Thoracic aorta (tissue), 2 donors: ENCODE measurements around the gene RPL28. TPM values are rescaled to one million over a fixed set of nuclear protein-coding genes. Genes with fewer than 3 reads are reported as not detected.

ENCODE experiments used
- ATAC-seq: fragments of 150-250 bp; one replicate; pipeline ENCODE4 v1.8.0; 2017; ENCODE audit warnings: low read depth; ENCODE audit not compliant: insufficient number of reproducible peaks, low FRiP score
- DNase-seq: peaks from one replicate; pipeline ENCODE4 v3.0.0-alpha.2; 2020; ENCODE audit warnings: low spot score
- H3K27ac ChIP-seq, 2 donors: fragments of 200-600 bp; sonication (generic); 1 replicate in 1 of 2; 2 replicates in 1 of 2; pipeline ENCODE4 v1.5.1; 2016; ENCODE audit warnings: mild to moderate bottlenecking in 2 of 2, moderate library complexity in 2 of 2
- H3K27me3 ChIP-seq: fragments of 200-600 bp; sonication (generic); replicated peaks from 2 replicates; pipeline ENCODE4 v1.6.0; 2016; ENCODE audit warnings: mild to moderate bottlenecking; ENCODE audit not compliant: insufficient read depth
- H3K36me3 ChIP-seq: fragments of 200-600 bp; sonication (generic); one replicate; pipeline ENCODE4 v1.5.1; 2016
- H3K4me1 ChIP-seq, 2 donors: fragments of 200-600 bp; sonication (generic); 1 replicate in 1 of 2; 2 replicates in 1 of 2; pipeline versions ENCODE4 v1.5.1 to v1.6.0; 2016; ENCODE audit warnings: low read depth in 2 of 2, mild to moderate bottlenecking in 1 of 2; ENCODE audit not compliant: control insufficient read depth in 1 of 2
- H3K4me3 ChIP-seq: fragments of 200-600 bp; sonication (generic); 2 replicates; pipeline ENCODE4 v1.5.1; 2016; ENCODE audit warnings: mild to moderate bottlenecking
- H3K9me3 ChIP-seq: fragments of 200-600 bp; sonication (generic); 2 replicates; pipeline ENCODE4 v1.5.1; 2016
- total RNA-seq, 2 donors: library from RNA; depleted of rRNA; stranded (reverse); fragments of >200 nt; gene quantifications; one replicate each; pipeline versions ENCODE4 v1.1.0 to v1.2.3, GENCODE V29; 2016
- TF ChIP-seq, protein P1 (sequence below): fragments of 200-600 bp; sonication (generic); IDR thresholded peaks from one replicate; pipeline ENCODE4 v1.5.1; 2019; ENCODE audit warnings: antibody characterized with exemption

Gene RPL28
- total RNA-seq, 2 donors from 2014 or later: 175 to 274 TPM

DNA sequence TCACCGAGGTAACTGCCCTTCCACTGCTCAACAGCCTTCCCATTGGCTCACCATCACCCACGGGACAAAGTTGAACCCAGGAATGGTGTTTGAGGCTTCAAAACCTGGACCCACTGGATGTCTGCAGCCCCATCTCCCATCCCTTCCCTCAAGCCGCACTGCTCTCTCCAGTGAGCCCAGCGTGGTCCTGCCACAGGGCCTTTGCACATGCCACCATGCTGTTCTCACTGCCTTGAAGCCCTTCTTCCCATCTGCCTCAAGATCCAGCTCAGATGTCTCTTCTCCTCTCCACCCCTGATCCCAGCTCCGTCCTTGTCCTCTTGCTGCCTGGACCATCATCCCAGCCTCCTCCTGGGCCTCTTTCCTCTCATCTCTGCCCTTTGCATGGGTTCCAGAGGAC lies 53.3 kb downstream of the RPL28 start:
- Histone ChIP-seq H3K27ac (no peak overlapping the region), H3K4me3 (no peak overlapping the region), H3K9me3 (no peaks in the 10 kb centered on the region), H3K36me3 (no peaks in the 10 kb centered on the region), H3K4me1 (peaks cover 0 to 10% of the 10 kb centered on the region in 2 donors), H3K27me3 (peaks cover 20% of the 10 kb centered on the region)
- TF ChIP-seq, protein P1, sequence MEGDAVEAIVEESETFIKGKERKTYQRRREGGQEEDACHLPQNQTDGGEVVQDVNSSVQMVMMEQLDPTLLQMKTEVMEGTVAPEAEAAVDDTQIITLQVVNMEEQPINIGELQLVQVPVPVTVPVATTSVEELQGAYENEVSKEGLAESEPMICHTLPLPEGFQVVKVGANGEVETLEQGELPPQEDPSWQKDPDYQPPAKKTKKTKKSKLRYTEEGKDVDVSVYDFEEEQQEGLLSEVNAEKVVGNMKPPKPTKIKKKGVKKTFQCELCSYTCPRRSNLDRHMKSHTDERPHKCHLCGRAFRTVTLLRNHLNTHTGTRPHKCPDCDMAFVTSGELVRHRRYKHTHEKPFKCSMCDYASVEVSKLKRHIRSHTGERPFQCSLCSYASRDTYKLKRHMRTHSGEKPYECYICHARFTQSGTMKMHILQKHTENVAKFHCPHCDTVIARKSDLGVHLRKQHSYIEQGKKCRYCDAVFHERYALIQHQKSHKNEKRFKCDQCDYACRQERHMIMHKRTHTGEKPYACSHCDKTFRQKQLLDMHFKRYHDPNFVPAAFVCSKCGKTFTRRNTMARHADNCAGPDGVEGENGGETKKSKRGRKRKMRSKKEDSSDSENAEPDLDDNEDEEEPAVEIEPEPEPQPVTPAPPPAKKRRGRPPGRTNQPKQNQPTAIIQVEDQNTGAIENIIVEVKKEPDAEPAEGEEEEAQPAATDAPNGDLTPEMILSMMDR: no peak
- DNase-seq (no peak), ATAC-seq (no peak)

DNA sequence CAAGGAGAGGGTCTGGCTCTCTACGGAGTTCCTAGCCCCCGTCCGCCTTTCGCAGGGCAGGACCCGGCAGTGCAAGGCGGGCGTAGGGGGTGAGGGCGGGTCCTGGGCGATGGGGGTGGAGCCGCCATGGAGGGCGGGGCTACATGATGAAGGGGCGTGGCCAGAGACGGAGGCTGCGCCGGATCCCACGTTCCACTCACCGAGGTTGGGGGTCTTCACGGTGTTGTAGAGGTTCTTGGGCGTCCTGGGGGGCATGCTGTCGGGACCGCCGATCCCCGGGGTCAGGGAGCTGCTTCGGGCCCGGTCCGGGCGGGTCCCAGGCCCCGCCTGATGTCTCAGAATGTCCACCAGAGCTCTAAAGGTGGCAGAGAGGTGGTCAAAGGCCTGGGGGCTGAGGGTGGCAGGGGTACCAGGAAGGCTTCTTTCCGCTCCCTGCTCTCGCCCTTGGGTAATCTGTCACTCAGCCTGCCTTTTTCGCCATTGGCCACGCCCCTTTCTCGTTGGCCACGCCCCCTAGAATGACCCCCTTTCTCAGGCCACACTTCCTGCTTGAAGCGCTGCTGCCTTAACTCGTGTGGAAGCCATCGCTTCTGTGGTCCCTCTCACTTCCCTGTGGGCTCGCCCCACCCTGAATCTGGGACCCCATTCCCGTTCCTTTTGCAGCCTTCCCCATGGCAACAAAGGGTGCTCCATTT lies 54.8 kb downstream of the RPL28 start:
- Histone ChIP-seq H3K9me3 (no peaks in the 10 kb centered on the region), H3K4me3 (no peak overlapping the region), H3K27me3 (peaks cover 23% of the 10 kb centered on the region), H3K27ac (no peak overlapping the region), H3K4me1 (peaks cover 0 to 10% of the 10 kb centered on the region in 2 donors), H3K36me3 (no peaks in the 10 kb centered on the region)
- ATAC-seq (no peak), DNase-seq (no peak)
- TF ChIP-seq, protein P1: no peak

- Histone ChIP-seq H3K27me3 (peaks cover 23% of the 10 kb centered on the region), H3K4me3 (no peak overlapping the region), H3K36me3 (no peaks in the 10 kb centered on the region), H3K9me3 (no peaks in the 10 kb centered on the region), H3K4me1 (peaks cover 0 to 10% of the 10 kb centered on the region in 2 donors), H3K27ac (no peak overlapping the region)
- no peak for ATAC-seq
- DNase-seq: no peak
- TF ChIP-seq, protein P1: no peak
Measured at GRCh38 chr19:55441319-55441691, 55.6 kb downstream of the RPL28 start.

DNA sequence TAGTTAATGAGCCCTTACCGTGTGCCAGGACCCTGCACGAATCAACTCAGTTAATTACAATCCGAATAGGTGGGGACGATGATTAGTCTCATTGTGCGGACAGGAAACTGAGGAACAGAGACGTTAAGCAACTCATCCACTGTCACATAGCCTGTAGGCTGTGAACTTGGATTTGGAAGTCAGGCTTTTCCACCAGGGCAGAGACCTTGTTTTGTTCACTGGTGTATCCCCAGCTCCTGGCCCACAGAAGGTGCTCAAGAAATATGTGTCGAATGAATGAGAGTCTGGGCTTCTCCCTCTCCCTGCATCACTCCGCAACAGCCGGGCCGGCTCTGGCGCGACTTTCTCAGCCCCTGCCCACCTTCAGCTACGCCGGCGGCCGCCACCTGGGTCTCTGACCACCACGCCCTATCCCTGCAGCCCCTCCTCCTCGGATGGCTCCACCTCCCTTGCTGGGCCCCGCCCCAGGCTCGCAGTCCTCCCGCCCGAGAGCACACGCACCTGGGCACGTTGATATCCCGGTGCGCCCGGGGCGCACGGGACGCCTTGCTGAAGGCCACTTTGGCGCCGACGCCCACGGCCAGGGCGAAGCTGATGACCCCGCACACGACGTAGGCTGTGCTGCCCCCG lies 56.1 kb downstream of the RPL28 start:
- H3K27me3 ChIP-seq: peaks cover 23% of the 10 kb centered on the region
- ATAC-seq: no peak

DNA sequence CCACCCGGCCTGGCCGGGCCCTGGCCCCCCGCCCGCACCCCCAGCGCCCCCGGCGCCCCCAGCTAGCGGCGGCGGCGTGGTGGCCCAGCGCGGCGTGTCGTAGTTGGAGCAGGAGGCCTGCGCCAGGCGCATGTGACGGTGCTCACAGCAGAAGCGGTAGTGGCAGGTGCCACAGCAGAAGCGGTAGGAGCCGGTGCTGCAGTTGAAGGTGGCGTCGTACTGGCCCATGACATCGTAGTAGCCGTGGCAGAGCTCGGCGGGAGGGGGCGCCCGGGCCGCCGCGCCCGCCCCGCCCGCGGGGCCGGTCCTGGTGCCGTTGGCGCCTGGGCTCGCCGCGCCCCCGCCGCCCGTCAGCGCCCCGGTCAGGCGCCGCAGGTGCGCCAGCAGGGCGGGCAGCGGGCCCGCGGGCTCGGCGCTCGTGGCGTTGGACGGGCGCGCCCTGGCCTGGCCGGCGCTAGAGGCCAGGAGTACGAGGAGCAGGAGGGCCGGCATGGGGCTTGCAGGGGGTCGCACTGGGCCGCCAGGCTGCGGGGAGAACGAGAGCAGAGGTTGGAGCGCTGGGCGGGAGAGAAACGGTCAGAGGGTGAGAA lies 56.7 kb downstream of the RPL28 start:
- H3K27me3 ChIP-seq: peaks cover 23% of the 10 kb centered on the region
- ATAC-seq (no peak), DNase-seq (no peak)
- no peak overlapping the region for H3K4me3 ChIP-seq
- H3K9me3 ChIP-seq: no peaks in the 10 kb centered on the region
- TF ChIP-seq, protein P1: no peak
- H3K36me3 ChIP-seq: no peaks in the 10 kb centered on the region
- no peak overlapping the region for H3K27ac ChIP-seq
- H3K4me1 ChIP-seq: peaks cover 0 to 10% of the 10 kb centered on the region in 2 donors

More for the DNA sequence above, 56.1 kb downstream of the RPL28 start:
- TF ChIP-seq, protein P1: no peak
- H3K27ac ChIP-seq: no peak overlapping the region
- peaks cover 0 to 10% of the 10 kb centered on the region in 2 donors for H3K4me1 ChIP-seq
- no peak overlapping the region for H3K4me3 ChIP-seq
- H3K9me3 ChIP-seq: no peaks in the 10 kb centered on the region
- DNase-seq: no peak
- no peaks in the 10 kb centered on the region for H3K36me3 ChIP-seq
